ENCODE results near the gene AHNAK2.

AHNAK2 gene

GRCh38 chr14:105006831-105007592 lies 28.8 kb upstream of the AHNAK2 start:
- peaks cover 36 to 61% of the 10 kb centered on the region in 2 donors for H3K36me3 ChIP-seq (replicated peaks in 1 of 2; ENCODE audit: control insufficient read depth in 2 of 2, insufficient read depth in 2 of 2, low read length in 2 of 2)
- DNase-seq (ENCODE audit: low spot score): no peak

DNA sequence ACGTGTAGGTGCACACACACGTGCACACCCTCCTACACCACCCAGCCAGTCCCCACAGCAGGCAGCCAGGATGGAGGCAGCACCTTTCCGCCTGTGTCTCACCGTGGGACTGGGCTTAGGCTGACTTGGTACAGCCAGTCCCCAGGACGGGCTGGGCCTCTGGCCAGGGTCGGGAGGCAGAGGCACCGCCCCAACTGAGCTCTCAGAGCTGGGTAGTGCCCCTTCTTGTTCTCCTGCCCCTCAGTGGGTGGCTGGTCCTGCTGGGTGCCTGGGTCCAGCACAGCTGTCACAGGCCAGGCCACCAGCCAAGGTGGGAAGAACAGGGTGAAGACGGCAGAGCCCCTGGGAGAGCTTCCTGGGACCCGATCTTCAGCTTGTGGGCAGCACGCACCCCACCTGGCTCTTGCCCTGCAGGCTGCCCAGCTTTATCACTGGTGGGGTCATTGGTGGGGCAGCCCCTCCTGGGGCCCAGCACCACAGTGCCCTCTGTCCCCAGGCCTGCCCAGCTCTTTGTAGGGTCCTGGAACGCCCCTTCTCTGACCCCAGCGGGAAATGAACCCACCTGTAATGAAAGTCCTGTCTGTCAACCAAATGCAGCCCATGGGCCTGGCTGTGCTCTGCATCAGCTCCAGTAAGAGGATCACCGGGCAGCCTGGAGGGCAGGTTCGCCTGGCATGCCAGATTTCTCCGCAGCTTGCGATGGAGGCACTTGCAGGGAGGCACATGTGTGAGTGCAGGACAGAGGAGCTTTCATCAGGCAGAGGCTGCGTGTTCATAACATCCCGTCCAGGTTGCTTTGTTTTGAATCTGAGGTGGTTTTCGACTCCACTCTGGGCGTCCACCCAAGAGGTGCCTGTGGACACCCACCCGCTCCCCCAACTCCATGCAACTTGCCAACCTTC lies 28.0 kb upstream of the AHNAK2 start:
- Histone ChIP-seq H3K79me1 (ENCODE audit: low read depth, low read length) (peaks cover 9% of the 10 kb centered on the region), H3K23ac (ENCODE audit: low read depth, low read length, poor library complexity) (peak overlapping the region; percentile 89), H3K4me1 (ENCODE audit: control insufficient read depth in 2 of 2, insufficient read depth in 1 of 2, low read depth in 1 of 2, low read length in 2 of 2) (no peaks in the 10 kb centered on the region), H3K9ac (ENCODE audit: low read depth, low read length, poor library complexity) (peak overlapping the region; percentile 44), H3K36me3 (replicated peaks in 1 of 2; ENCODE audit: control insufficient read depth in 2 of 2, insufficient read depth in 2 of 2, low read length in 2 of 2) (peaks cover 28 to 53% of the 10 kb centered on the region in 2 donors), H3K14ac (ENCODE audit: low read length) (peak overlapping the region; percentile 21), H3K27me3 (ENCODE audit: control insufficient read depth in 3 of 3, insufficient read depth in 3 of 3, low read depth in 1 of 3, low read length in 3 of 3) (no peaks in the 10 kb centered on the region), H4K8ac (ENCODE audit: low read depth, low read length) (no peak overlapping the region), H3K4me2 (ENCODE audit: insufficient read depth, low read length, poor library complexity, severe bottlenecking) (no peak overlapping the region), H3K9me3 (replicated peaks in 1 of 2; ENCODE audit: control insufficient read depth in 2 of 2, insufficient read depth in 1 of 2, low read depth in 1 of 2, low read length in 2 of 2) (no peaks in the 10 kb centered on the region), H2BK12ac (ENCODE audit: low read length) (no peak overlapping the region), H2BK120ac (ENCODE audit: low read depth, low read length) (no peak overlapping the region), H3K18ac (ENCODE audit: low read length) (peak overlapping the region; percentile 71), H2BK15ac (ENCODE audit: low read length) (no peak overlapping the region), H4K91ac (ENCODE audit: low read depth, low read length, poor library complexity) (no peak overlapping the region), H3K27ac (replicated peaks; ENCODE audit: low read length) (peak overlapping the region; percentile 49), H2BK5ac (ENCODE audit: low read length) (peak overlapping the region; percentile 24), H3K4me3 (ENCODE audit: low read length in 2 of 2) (no peak overlapping the region), H2AFZ (ENCODE audit: low read length) (no peak overlapping the region), H3K4ac (ENCODE audit: low read length) (no peak overlapping the region), H2AK5ac (ENCODE audit: low read depth, low read length) (no peak overlapping the region)
- no peak for DNase-seq (ENCODE audit: low spot score)
- WGBS, 2 donors (ENCODE audit: extremely low coverage in 2 of 2, insufficient read length in 2 of 2, insufficient replicate concordance in 1 of 2): no CpG with 5 or more reads among the region's 21 CpGs

More at GRCh38 chr14:105006831-105007592, 28.8 kb upstream of the AHNAK2 start:
- Histone ChIP-seq H3K4me2 (ENCODE audit: insufficient read depth, low read length, poor library complexity, severe bottlenecking) (no peak overlapping the region), H3K9ac (ENCODE audit: low read depth, low read length, poor library complexity) (no peak overlapping the region), H4K8ac (ENCODE audit: low read depth, low read length) (no peak overlapping the region), H2BK5ac (ENCODE audit: low read length) (peak overlapping the region; percentile 24), H3K4me1 (ENCODE audit: control insufficient read depth in 2 of 2, insufficient read depth in 1 of 2, low read depth in 1 of 2, low read length in 2 of 2) (no peaks in the 10 kb centered on the region), H3K27ac (replicated peaks; ENCODE audit: low read length) (no peak overlapping the region), H2AK5ac (ENCODE audit: low read depth, low read length) (no peak overlapping the region), H3K14ac (ENCODE audit: low read length) (no peak overlapping the region), H2BK15ac (ENCODE audit: low read length) (no peak overlapping the region), H3K4ac (ENCODE audit: low read length) (no peak overlapping the region), H3K27me3 (ENCODE audit: control insufficient read depth in 3 of 3, insufficient read depth in 3 of 3, low read depth in 1 of 3, low read length in 3 of 3) (no peaks in the 10 kb centered on the region), H3K18ac (ENCODE audit: low read length) (peak overlapping the region; percentile 5), H3K9me3 (replicated peaks in 1 of 2; ENCODE audit: control insufficient read depth in 2 of 2, insufficient read depth in 1 of 2, low read depth in 1 of 2, low read length in 2 of 2) (no peaks in the 10 kb centered on the region), H2BK120ac (ENCODE audit: low read depth, low read length) (no peak overlapping the region), H2BK12ac (ENCODE audit: low read length) (no peak overlapping the region), H3K23ac (ENCODE audit: low read depth, low read length, poor library complexity) (peak overlapping the region; percentile 40), H4K91ac (ENCODE audit: low read depth, low read length, poor library complexity) (no peak overlapping the region), H2AFZ (ENCODE audit: low read length) (no peak overlapping the region), H3K4me3 (ENCODE audit: low read length in 2 of 2) (peak overlapping the region in 1 of 2 donors; percentile 68), H3K79me1 (ENCODE audit: low read depth, low read length) (peaks cover 9% of the 10 kb centered on the region)
- no CpG with 5 or more reads among the region's 21 CpGs for WGBS, 2 donors (ENCODE audit: extremely low coverage in 2 of 2, insufficient read length in 2 of 2, insufficient replicate concordance in 1 of 2)

DNA sequence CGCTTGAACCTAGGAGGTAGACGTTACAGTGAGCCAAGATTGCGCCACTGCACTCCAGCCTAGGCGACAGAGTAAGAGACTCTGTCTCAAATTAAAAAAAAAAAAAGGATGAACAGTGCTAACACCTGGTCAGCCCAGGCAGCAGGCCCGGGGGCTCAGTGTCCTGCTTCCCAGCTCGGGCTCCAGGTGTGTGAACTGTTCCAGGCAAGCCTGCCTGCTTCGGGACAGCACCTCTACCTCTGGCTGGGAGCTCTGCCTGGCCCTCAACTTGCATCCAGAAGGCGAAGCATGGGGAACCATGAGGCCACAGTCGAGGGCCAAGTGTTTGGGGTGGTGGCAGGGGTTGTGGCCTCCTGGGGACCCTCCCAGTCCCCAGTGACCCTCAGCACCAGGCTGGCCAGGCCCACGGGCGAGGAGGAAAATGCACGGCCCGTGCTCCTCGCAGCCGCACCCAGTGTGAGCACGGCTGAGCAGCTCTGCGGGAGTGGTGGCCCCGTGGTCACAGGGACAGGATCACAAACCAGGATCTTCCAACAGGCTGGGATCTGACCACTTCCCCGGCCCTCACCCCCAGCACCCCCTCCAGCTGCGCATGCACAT lies 27.3 kb upstream of the AHNAK2 start:
- H3K18ac ChIP-seq (ENCODE audit: low read length): peak overlapping the region; percentile 71

More for the DNA sequence above, 27.3 kb upstream of the AHNAK2 start:
- Histone ChIP-seq H2AK5ac (ENCODE audit: low read depth, low read length) (no peak overlapping the region), H3K79me1 (ENCODE audit: low read depth, low read length) (peaks cover 6% of the 10 kb centered on the region), H3K14ac (ENCODE audit: low read length) (peak overlapping the region; percentile 21), H3K4me1 (ENCODE audit: control insufficient read depth in 2 of 2, insufficient read depth in 1 of 2, low read depth in 1 of 2, low read length in 2 of 2) (no peaks in the 10 kb centered on the region), H3K27me3 (ENCODE audit: control insufficient read depth in 3 of 3, insufficient read depth in 3 of 3, low read depth in 1 of 3, low read length in 3 of 3) (no peaks in the 10 kb centered on the region), H3K4me3 (ENCODE audit: low read length in 2 of 2) (peak overlapping the region in 1 of 2 donors; percentile 34), H2AFZ (ENCODE audit: low read length) (no peak overlapping the region), H4K8ac (ENCODE audit: low read depth, low read length) (no peak overlapping the region), H3K23ac (ENCODE audit: low read depth, low read length, poor library complexity) (peak overlapping the region; percentile 89), H3K9me3 (replicated peaks in 1 of 2; ENCODE audit: control insufficient read depth in 2 of 2, insufficient read depth in 1 of 2, low read depth in 1 of 2, low read length in 2 of 2) (no peaks in the 10 kb centered on the region), H3K4ac (ENCODE audit: low read length) (no peak overlapping the region), H2BK15ac (ENCODE audit: low read length) (no peak overlapping the region), H2BK5ac (ENCODE audit: low read length) (peak overlapping the region; percentile 24), H3K9ac (ENCODE audit: low read depth, low read length, poor library complexity) (no peak overlapping the region), H3K36me3 (replicated peaks in 1 of 2; ENCODE audit: control insufficient read depth in 2 of 2, insufficient read depth in 2 of 2, low read length in 2 of 2) (peaks cover 23 to 45% of the 10 kb centered on the region in 2 donors), H2BK120ac (ENCODE audit: low read depth, low read length) (no peak overlapping the region), H4K91ac (ENCODE audit: low read depth, low read length, poor library complexity) (no peak overlapping the region), H3K4me2 (ENCODE audit: insufficient read depth, low read length, poor library complexity, severe bottlenecking) (no peak overlapping the region), H3K27ac (replicated peaks; ENCODE audit: low read length) (no peak overlapping the region), H2BK12ac (ENCODE audit: low read length) (no peak overlapping the region)
- WGBS, 2 donors (ENCODE audit: extremely low coverage in 2 of 2, insufficient read length in 2 of 2, insufficient replicate concordance in 1 of 2): no CpG with 5 or more reads among the region's 20 CpGs
- DNase-seq (ENCODE audit: low spot score): no peak

Data from neuronal stem cell (in vitro differentiated cells).